Subcutaneous abdominal adipose tissue (tissue), 5 donors: Measurements from ENCODE around the gene AP1M2.

Experiments
- H3K27ac ChIP-seq: one replicate; pipeline ENCODE4 v1.7.0; 2013; ENCODE audit warnings: low read depth, mild to moderate bottlenecking, inconsistent platforms, low read length, moderate library complexity
- H3K27me3 ChIP-seq, 5 donors: one replicate each; pipeline ENCODE4 v1.7.0; 2013; ENCODE audit warnings: low read length in 5 of 5, inconsistent platforms in 1 of 5; ENCODE audit not compliant: control insufficient read depth in 5 of 5, insufficient read depth in 4 of 5
- H3K36me3 ChIP-seq, 5 donors: one replicate each; pipeline ENCODE4 v1.7.0; 2013; ENCODE audit warnings: low read length in 5 of 5; ENCODE audit not compliant: control insufficient read depth in 5 of 5, insufficient read depth in 5 of 5
- H3K4me1 ChIP-seq, 5 donors: one replicate each; pipeline ENCODE4 v1.7.0; 2013; ENCODE audit warnings: low read length in 5 of 5, mild to moderate bottlenecking in 3 of 5, moderate library complexity in 1 of 5; ENCODE audit not compliant: control insufficient read depth in 5 of 5, insufficient read depth in 5 of 5
- H3K4me3 ChIP-seq, 5 donors: one replicate each; pipeline ENCODE4 v1.7.0; 2013; ENCODE audit warnings: low read length in 5 of 5, low read depth in 1 of 5
- H3K9ac ChIP-seq, 5 donors: one replicate each; pipeline ENCODE4 v1.7.0; 2013; ENCODE audit warnings: low read length in 5 of 5, mild to moderate bottlenecking in 4 of 5, moderate library complexity in 3 of 5
- H3K9me3 ChIP-seq, 5 donors: one replicate each; pipeline ENCODE4 v1.7.0; 2013; ENCODE audit warnings: low read length in 5 of 5; ENCODE audit not compliant: control insufficient read depth in 5 of 5
- donor health status: healthy.
- donor health status: healthy.
- donor health status: healthy.
- donor health status: healthy.
- donor health status: healthy.

Gene AP1M2

DNA sequence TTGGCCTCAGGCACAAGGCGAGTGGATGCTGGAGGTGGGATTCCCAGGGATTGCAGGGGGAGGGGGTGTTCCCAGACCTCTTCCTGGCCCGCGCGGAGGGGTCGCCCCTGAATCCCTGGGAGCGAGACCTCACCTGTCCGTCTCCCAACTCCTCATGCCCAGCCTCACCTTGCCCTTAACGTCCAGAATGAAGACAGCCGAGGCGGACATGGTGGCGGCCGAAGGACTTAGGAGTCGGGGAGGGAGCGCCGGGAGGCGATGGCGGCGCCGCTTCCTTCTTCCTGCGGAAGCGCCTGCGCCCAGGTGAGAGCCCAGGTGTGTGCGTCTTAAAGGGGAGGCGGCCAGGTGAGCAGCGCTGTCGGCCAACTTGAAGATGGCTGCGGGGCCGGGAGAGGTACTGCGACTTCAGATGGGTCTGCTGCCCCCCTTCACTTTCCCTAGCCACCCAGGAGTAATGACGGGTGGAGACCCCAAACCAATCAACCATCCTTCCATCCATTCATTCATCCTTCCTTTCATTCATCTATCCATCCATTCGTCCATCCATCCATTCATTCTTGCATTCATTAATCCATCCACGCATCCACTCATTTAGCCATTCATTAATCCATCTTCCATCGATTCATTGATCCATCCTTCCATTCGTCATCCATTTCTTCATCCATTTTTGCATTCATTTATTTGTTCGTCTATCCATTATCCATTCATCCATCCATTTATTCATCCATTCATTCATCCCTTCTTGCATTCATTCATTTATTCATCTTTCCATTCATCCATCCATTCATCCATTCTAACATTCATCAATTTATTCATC is at the start of gene AP1M2:
Gene AP1M2 (minus strand): TSS at position 291 of the 817 bp plus-strand sequence. CDS start 81 bp downstream, at position 210.
- peaks cover 0 to 5% (median 0%) of the 10 kb centered on the region in 5 donors for H3K4me1 ChIP-seq
- no peak within 1 kb of the TSS for H3K4me3 ChIP-seq
- H3K9me3 ChIP-seq, result no peaks in the 10 kb centered on the region
- peaks cover 0 to 11% (median 7%) of the 10 kb centered on the region in 5 donors for H3K27me3 ChIP-seq
- H3K36me3 ChIP-seq, result no peaks in the 10 kb centered on the region
- H3K27ac ChIP-seq, result no peak within 1 kb of the TSS
- no peak within 1 kb of the TSS for H3K9ac ChIP-seq

DNA sequence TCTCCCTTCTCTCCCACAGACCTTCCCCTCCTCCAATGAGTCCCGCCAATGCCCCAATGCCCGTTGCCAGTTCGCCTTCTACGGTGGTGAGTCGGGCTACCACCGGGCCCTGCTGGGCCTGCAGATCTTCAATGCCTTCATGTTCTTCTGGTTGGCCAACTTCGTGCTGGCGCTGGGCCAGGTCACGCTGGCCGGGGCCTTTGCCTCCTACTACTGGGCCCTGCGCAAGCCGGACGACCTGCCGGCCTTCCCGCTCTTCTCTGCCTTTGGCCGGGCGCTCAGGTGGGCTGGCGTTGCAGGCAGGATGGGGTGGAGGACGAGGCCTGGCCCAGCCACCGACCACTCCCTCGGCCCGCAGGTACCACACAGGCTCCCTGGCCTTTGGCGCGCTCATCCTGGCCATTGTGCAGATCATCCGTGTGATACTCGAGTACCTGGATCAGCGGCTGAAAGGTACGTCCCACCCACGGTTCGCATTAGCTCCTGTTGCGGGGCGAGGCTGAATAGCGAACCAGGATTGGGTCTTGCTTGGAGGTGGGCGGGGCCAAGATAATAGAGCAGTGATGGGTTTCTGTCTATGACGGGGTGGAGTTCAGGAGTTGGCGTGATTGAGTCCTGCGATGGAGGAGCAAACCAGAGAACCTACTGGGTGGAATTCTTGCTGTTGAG is 49.3 kb upstream of the AP1M2 start:
- H3K36me3 ChIP-seq, result peaks cover 0 to 75% (median 62%) of the 10 kb centered on the region in 5 donors
- H3K27ac ChIP-seq, result no peak overlapping the region
- no peaks in the 10 kb centered on the region for H3K27me3 ChIP-seq
- H3K4me3 ChIP-seq, result no peak overlapping the region
- H3K4me1 ChIP-seq, result peaks cover 0 to 22% (median 19%) of the 10 kb centered on the region in 5 donors
- no peaks in the 10 kb centered on the region for H3K9me3 ChIP-seq
- no peak overlapping the region for H3K9ac ChIP-seq

DNA sequence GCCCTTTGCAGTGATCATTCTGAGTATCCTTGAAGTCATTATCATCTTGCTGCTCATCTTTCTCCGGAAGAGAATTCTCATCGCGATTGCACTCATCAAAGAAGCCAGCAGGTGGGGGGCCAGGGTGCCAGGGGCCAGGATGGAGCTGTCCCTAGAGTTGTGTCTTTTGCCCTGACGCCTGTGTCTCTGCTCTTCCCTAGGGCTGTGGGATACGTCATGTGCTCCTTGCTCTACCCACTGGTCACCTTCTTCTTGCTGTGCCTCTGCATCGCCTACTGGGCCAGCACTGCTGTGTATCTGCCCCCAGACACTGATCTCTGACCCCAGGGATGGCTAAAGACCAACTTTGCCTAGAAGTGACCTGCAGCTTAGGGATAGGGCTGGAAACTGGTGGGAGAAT is 47.9 kb upstream of the AP1M2 start:
- no peak overlapping the region for H3K27ac ChIP-seq
- no peaks in the 10 kb centered on the region for H3K9me3 ChIP-seq
- peaks cover 0 to 22% (median 17%) of the 10 kb centered on the region in 5 donors for H3K4me1 ChIP-seq
- H3K36me3 ChIP-seq, result peaks cover 0 to 73% (median 60%) of the 10 kb centered on the region in 5 donors
- no peaks in the 10 kb centered on the region for H3K27me3 ChIP-seq
- H3K9ac ChIP-seq, result no peak overlapping the region
- H3K4me3 ChIP-seq, result no peak overlapping the region

DNA sequence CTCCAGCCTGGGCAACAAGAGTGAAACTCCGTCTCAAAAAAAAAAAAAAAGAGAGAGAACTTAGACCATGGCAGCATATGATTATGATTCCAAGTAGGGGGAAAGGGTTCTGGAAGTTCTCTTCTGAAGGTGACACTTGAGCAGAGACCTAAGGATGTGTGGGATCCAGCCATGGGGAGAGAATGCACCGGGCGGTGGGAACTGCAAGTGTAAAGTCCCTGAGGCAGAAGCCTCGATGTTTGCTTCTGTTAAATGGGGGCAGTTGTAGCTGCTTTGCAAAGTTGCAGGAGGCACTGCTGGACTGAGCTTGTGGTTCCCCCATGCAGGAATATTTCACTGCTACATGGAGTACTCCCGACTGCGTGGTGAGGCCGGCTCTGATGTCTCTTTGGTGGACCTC is 47.3 kb upstream of the AP1M2 start:
- H3K9me3 ChIP-seq, result no peaks in the 10 kb centered on the region
- no peaks in the 10 kb centered on the region for H3K27me3 ChIP-seq
- H3K9ac ChIP-seq, result no peak overlapping the region
- H3K4me1 ChIP-seq, result peaks cover 0 to 18% (median 12%) of the 10 kb centered on the region in 5 donors
- no peak overlapping the region for H3K4me3 ChIP-seq
- no peak overlapping the region for H3K27ac ChIP-seq
- peaks cover 0 to 73% (median 60%) of the 10 kb centered on the region in 5 donors for H3K36me3 ChIP-seq

DNA sequence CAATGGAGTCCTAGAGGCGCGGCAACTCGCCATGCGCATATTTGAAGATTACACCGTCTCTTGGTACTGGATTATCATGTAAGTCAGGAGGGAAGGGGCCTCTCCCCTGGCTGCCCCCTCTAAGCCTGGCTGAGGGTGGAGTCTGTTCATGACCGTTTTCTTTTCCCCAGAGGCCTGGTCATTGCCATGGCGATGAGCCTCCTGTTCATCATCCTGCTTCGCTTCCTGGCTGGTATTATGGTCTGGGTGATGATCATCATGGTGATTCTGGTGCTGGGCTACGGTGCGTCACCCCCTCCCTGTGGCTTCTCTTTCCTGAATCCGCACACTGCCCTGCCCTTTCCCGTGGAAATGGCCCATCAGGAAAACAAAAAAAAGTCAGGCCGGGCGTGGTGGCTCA is 44.8 kb upstream of the AP1M2 start:
- H3K4me3 ChIP-seq, result no peak overlapping the region
- H3K4me1 ChIP-seq, result peaks cover 0 to 14% (median 8%) of the 10 kb centered on the region in 5 donors
- H3K9ac ChIP-seq, result no peak overlapping the region
- no peak overlapping the region for H3K27ac ChIP-seq
- no peaks in the 10 kb centered on the region for H3K27me3 ChIP-seq
- H3K36me3 ChIP-seq, result peaks cover 0 to 68% (median 56%) of the 10 kb centered on the region in 5 donors
- H3K9me3 ChIP-seq, result no peaks in the 10 kb centered on the region

DNA sequence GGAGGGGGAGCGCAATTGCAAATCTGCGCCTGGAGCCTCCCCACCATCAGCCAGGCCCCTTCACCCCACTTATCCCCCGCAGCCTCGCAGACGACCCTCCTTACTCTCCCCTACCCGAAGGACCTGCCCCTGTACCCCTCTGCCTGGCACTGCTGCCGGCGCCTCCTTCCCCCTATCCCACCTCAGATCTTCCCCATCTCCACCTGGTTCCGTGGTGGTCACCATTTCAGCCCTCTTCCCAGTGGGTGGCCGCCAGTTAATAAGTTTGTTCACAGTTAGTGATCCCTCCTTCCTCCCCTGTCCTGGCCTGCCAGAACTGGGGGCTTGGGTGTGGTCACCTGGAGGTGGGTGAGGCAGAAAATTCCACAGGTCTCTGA is 38.6 kb upstream of the AP1M2 start:
- Histone ChIP-seq H3K27ac (no peak overlapping the region), H3K9ac (peak overlapping the region in 4 of 5 donors; percentile 56 to 77 (median 62)), H3K4me1 (peaks cover 5 to 21% (median 15%) of the 10 kb centered on the region in 5 donors)

DNA sequence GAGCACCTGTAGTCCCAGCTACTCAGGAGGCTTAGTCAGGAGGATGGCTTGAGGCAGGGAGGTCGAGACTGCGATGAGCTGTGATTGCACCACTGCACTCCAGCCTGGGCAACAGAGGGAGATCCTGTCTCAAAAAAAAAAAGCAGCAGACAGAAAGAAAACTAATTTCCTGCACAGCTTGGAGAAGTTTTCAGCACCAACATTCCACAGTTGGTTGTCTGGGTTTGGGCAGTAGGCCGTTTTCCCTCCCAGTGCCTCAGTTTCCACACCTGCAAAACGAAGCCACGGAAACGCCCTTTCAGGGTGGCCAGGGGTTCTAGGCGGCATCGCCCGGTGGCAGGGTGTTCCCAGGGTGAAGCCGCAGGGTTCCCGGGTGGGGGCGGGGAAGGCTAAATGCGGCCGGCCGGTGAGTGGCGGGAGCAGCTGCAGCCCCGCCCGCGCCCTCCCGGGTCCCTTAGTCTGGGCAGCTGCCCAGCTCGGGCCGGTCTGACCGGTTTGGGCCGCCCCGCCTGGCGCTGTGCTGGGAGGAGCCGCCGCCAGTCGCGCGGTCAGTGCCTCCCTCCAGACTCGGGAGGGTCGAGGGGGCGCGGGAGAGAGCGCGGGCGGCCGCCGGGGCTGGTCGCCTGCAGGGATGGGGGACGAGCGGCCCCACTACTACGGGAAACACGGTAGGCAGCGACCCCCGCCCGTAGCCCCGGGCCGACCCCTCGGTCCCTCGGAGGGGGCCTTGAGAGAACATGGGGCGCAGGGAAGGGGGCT is 38.1 kb upstream of the AP1M2 start, which contains the start of gene SLC44A2:
Gene SLC44A2 (plus strand): TSS at position 551 of the 759 bp plus-strand sequence. CDS start 81 bp downstream, at position 632.
- Histone ChIP-seq H3K9ac (peak within 1 kb of the TSS in 4 of 5 donors; percentile 56 to 77 (median 62)), H3K4me3 (peak within 1 kb of the TSS; percentile 59 to 68 (median 67)), H3K9me3 (no peaks in the 10 kb centered on the region), H3K4me1 (peaks cover 5 to 21% (median 15%) of the 10 kb centered on the region in 5 donors), H3K27ac (no peak within 1 kb of the TSS), H3K27me3 (no peaks in the 10 kb centered on the region), H3K36me3 (peaks cover 0 to 24% (median 18%) of the 10 kb centered on the region in 5 donors)

More for the DNA sequence above, 38.6 kb upstream of the AP1M2 start:
- Histone ChIP-seq H3K9me3 (no peaks in the 10 kb centered on the region), H3K4me3 (peak overlapping the region in 4 of 5 donors; percentile 51 to 68 (median 63)), H3K27me3 (no peaks in the 10 kb centered on the region), H3K36me3 (peaks cover 0 to 29% (median 18%) of the 10 kb centered on the region in 5 donors)

DNA sequence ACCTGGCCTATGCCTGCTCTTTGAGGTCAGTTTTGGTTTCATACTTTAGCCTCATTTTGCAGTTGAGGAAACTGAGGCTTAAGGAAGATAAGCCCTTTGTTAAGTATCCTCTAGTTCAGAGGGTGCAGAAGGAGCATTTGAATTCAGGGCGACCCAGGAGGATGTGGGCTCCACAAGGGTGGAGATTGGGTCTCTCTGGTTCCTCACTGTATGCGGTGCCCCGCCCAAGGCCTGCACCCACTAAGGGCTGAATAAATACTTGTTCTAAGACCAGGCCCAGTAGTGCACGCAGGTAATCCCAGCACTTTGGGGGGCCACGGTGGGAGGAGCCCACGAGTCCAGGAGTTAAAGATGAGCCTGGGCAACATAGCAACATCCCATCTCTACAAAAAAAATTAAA is 37.5 kb upstream of the AP1M2 start:
- no peaks in the 10 kb centered on the region for H3K9me3 ChIP-seq
- peak overlapping the region in 4 of 5 donors; percentile 59 to 68 (median 68) for H3K4me3 ChIP-seq
- H3K4me1 ChIP-seq, result peaks cover 5 to 21% (median 15%) of the 10 kb centered on the region in 5 donors
- H3K27ac ChIP-seq, result no peak overlapping the region
- no peaks in the 10 kb centered on the region for H3K27me3 ChIP-seq
- no peak overlapping the region for H3K9ac ChIP-seq
- peaks cover 0 to 23% (median 15%) of the 10 kb centered on the region in 5 donors for H3K36me3 ChIP-seq

DNA sequence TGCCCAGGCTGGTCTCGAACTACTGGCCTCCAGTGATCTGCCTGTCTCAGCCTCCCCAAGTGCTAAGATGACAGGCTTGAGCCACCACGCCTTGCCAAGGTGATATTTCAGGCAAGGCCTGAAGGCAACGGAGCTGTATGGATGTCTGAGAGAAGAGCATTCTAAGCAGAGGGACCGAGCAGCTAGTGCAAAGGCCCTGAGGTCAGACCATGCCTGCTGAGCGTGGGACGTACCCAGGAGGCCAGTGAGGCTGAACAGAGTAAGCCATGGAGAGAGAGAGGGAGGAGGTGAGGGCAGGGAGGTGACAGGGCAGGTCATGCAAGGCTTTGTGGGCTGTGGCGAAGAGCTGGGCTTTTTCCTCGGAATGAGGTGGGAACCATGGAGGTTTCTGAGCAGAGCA is 34.9 kb upstream of the AP1M2 start:
- H3K4me1 ChIP-seq, result peaks cover 5 to 25% (median 15%) of the 10 kb centered on the region in 5 donors
- no peaks in the 10 kb centered on the region for H3K27me3 ChIP-seq
- H3K4me3 ChIP-seq, result no peak overlapping the region
- no peaks in the 10 kb centered on the region for H3K9me3 ChIP-seq
- H3K27ac ChIP-seq, result no peak overlapping the region
- peaks cover 0 to 4% (median 0%) of the 10 kb centered on the region in 5 donors for H3K36me3 ChIP-seq
- H3K9ac ChIP-seq, result no peak overlapping the region
